Measurements from ENCODE around the gene VAV2.

VAV2 gene

DNA sequence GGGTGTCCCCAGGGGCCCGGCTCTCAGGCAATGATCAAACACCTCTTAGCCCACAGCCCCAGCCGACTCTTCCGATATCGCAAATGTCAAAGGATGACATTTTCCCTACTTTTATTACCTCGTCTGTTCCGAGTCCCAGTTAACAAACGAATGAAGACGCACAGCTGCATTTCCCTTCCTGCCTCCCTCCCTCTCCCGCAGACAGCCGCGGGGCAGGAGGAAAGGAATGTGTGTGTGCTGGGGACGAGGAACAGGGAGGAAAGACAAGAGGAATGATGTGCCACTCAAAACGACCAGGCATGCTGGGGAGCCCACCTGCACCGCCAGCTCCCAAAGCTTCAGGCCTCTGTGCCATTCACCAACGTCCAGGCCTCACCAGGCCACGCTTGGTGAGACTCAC lies 128.1 kb downstream of the VAV2 start:
- H3K27ac ChIP-seq: no peak overlapping the region
- TF ChIP-seq, protein P1, sequence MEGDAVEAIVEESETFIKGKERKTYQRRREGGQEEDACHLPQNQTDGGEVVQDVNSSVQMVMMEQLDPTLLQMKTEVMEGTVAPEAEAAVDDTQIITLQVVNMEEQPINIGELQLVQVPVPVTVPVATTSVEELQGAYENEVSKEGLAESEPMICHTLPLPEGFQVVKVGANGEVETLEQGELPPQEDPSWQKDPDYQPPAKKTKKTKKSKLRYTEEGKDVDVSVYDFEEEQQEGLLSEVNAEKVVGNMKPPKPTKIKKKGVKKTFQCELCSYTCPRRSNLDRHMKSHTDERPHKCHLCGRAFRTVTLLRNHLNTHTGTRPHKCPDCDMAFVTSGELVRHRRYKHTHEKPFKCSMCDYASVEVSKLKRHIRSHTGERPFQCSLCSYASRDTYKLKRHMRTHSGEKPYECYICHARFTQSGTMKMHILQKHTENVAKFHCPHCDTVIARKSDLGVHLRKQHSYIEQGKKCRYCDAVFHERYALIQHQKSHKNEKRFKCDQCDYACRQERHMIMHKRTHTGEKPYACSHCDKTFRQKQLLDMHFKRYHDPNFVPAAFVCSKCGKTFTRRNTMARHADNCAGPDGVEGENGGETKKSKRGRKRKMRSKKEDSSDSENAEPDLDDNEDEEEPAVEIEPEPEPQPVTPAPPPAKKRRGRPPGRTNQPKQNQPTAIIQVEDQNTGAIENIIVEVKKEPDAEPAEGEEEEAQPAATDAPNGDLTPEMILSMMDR (IDR thresholded peaks at IDR 0.05): no peak
- no peak for TF ChIP-seq ZFX (IDR thresholded peaks at IDR 0.05; ENCODE audit: borderline replicate concordance)

DNA sequence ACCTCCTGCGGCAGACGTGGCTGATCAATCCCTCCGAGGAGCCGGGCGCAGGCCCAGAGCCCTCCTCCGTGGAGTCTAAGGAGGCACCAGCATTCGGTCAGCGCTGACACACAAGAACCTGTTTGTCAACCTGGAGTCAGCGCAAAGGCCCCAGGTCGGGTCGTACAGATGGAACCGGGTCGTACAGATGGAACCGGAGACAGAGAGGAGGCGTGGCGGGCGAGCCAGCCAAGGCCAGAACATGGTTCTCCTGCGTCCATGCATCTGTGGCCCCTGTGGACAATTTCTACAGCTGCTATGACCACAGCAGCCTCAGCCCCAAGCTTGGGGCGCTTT lies 128.9 kb downstream of the VAV2 start:
- TF ChIP-seq, protein P1 (IDR thresholded peaks at IDR 0.05): no peak
- TF ChIP-seq ZFX (IDR thresholded peaks at IDR 0.05; ENCODE audit: borderline replicate concordance): no peak
- no peak overlapping the region for H3K27ac ChIP-seq

DNA sequence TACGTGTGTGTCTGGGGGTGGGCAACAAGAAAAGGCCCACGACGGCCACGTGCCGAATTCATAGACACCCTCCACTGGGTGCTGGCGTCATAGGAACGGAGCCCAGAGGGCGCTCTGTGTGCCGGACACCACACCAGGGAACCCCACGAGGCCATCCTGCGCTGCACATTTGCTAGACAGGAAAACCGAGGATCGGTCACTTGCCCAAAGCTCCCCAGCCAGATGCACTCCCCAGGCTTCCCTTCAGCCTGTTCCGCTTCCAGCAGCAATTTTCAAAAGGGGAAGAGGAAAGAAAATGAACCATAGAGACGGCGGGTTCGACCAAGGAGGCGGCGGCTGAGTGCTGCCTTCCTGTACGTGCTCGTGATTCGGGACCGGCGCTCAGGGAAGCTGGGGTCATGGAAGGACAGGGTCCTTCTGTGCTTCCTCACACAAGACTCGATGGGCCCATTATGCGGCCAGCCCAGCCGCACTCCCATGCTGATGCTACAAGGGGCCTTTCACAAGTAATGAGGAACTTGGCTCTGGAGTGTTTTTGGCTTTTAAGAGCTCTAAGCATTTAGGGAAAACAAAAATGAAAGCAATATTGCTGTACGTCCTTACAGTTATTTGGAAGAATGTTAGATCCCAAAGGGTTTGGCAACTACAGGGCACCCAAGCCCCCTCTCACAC lies 129.4 kb downstream of the VAV2 start:
- H3K27ac ChIP-seq: no peak overlapping the region
- TF ChIP-seq ZFX (IDR thresholded peaks at IDR 0.05; ENCODE audit: borderline replicate concordance): no peak
- TF ChIP-seq, protein P1 (IDR thresholded peaks at IDR 0.05): no peak

DNA sequence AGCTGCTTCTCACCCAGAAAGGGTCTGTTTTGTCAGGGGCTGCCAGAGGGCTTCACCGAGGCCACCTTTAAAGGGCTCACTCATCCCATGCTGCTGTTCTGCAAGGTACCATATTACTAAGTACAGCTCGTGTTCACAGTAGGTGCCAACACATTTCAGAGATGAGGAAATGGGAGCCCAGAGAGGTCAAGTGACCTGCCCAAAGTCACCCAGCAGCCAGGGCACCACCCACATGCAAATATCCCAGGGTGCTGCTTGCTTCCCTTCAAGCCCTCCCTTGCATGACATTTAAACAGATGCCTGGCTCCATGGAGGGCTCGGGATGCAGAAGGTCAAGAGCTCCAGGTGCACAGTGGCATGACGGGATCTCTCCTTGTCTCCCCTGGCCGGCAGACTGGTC lies 130.4 kb downstream of the VAV2 start:
- no peak overlapping the region for H3K27ac ChIP-seq
- TF ChIP-seq ZFX (IDR thresholded peaks at IDR 0.05; ENCODE audit: borderline replicate concordance): no peak
- TF ChIP-seq, protein P1 (IDR thresholded peaks at IDR 0.05): no peak

DNA sequence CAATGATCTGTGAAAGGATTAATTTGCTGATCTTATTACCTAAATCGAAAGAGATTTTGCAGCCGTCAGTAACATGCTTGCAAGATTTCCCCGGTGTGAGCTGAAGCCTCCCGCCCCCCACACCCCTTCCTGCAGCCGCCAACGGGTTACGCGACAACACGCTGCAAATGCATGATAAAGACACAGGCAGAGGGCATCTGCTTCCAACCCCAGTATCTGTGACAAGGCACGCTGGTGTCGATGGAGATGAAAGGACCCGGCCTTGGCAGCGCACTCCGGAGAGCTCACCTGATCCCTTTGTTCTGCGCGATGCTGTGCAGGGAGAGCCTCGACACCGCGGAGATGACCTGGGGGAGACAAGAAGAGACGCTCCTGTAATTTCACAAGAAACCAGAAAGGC lies 131.0 kb downstream of the VAV2 start:
- TF ChIP-seq ZFX (IDR thresholded peaks at IDR 0.05; ENCODE audit: borderline replicate concordance): no peak
- TF ChIP-seq, protein P1 (IDR thresholded peaks at IDR 0.05): no peak
- H3K27ac ChIP-seq: no peak overlapping the region

DNA sequence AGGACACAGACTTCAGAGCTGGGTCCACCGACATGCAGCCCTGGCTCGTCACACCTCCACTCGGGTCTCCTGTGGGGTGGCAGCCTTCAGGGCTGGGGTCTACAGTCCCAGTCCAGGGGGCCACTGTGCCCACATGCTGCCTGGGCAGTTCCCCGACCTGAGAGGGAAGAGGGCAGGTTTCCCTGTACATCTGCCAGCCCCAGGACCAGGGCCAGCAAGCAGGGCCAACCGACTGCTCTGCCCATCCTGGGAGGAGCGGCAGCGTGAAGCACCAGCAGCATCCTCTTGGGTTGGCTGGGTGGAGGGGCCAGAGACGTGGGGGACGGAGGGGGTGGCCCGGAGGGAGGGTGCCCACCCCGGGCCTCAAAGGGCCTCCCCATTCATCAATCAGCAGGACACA lies 133.4 kb downstream of the VAV2 start:
- no peak overlapping the region for H3K27ac ChIP-seq
- TF ChIP-seq, protein P1 (IDR thresholded peaks at IDR 0.05): no peak
- TF ChIP-seq ZFX (IDR thresholded peaks at IDR 0.05; ENCODE audit: borderline replicate concordance): no peak

DNA sequence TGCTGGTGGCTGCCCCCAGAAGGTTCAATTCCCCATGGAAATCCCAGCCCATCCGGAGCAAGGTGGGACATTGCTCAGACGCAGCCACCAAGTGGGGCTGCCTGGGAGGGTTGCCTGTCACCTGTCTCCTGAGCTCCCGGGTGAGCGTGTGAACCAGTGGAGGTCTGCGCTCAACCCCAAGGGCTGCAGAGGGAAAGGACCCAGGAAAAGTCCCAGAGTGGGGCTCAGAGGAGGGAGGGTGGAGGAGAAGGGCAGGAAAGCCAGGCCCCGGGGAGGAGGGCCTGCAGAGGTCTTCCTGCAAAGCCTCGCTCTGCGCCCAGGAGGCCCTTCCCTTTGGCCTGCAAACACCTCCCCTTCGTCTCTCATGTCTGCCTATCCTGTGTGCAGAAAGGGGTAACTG lies 134.5 kb downstream of the VAV2 start:
- TF ChIP-seq ZFX (IDR thresholded peaks at IDR 0.05; ENCODE audit: borderline replicate concordance): no peak
- TF ChIP-seq, protein P1 (IDR thresholded peaks at IDR 0.05): no peak
- no peak overlapping the region for H3K27ac ChIP-seq
